GM21529 (cell line): Measurements from ENCODE around the gene ABHD17A.
A peak's percentile ranks its signal among the peaks of the same experiment; 100 is the strongest.
"Not testable (repeated sequence)": the region's sequence is repeated elsewhere in the genome, so short reads cannot be mapped to it uniquely, and the experiment has no call there.

Source experiments
- ATAC-seq: cut with Tn5 transposase; IDR thresholded peaks from one replicate; pipeline ENCODE4 v1.9.1; 2021; ENCODE audit not compliant: unreplicated experiment

Gene ABHD17A

GRCh38 chr19:1910177-1910576 lies 24.9 kb upstream of the ABHD17A start:
- no peak for ATAC-seq

DNA sequence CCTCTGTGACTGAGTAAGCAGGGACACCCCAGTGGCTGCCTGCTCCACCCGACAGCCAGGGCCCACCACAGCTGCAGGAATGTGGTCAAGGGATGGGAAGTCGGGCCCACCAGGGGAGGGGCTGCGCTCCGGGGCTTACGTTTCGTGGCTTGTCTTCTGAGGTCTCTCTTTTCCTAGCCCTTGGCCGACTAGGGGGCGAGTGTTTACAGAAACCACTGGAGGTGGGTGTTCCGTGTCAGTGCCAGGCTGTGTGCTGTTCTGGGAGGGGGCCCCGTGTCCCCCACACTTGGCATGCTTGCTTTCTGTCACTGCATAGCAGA lies 24.4 kb upstream of the ABHD17A start:
- ATAC-seq: no peak

GRCh38 chr19:1908364-1908678 lies 23.0 kb upstream of the ABHD17A start:
- no peak for ATAC-seq

DNA sequence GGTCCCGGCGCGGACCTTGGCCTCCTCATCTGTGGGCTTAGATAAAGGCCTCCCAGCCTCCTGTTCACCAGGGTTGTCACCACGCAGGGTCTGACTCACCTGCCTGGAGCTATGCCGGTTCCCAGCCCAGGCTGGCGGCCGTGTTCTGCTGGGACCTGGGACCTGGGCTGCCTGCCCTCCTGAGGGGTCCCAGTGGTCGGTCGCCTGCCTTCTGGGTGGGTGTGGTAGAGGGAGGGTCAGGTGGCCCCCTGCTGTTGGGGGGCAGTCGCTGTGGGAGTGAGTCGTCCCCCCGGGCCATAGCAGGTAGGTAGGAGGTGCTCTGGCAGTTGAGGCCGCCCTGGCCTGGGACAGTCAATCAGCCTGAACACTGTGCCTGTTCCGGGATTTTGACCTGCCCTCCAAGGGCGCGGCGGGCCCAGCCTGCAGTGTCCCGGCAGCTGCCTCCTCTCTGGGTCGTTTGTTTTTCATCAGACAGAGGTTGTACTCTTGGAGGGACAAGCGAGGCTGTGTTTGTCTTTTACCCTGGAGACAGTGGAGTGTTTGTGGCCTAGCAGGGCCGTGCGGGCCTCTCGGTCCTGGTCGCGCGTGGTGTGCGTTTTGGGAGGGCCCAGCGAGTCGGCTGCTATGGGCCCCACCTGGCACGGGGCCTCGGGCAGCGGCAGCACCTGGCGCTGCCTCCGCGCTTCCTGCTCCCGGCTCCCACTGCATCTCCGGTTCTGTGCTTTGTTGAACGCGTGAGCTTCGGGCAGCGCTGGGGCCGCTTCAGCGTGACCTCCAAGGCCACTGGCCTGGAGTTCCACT lies 22.5 kb upstream of the ABHD17A start:
- no peak for ATAC-seq

GRCh38 chr19:1906985-1907562 lies 21.8 kb upstream of the ABHD17A start:
- ATAC-seq: no peak

DNA sequence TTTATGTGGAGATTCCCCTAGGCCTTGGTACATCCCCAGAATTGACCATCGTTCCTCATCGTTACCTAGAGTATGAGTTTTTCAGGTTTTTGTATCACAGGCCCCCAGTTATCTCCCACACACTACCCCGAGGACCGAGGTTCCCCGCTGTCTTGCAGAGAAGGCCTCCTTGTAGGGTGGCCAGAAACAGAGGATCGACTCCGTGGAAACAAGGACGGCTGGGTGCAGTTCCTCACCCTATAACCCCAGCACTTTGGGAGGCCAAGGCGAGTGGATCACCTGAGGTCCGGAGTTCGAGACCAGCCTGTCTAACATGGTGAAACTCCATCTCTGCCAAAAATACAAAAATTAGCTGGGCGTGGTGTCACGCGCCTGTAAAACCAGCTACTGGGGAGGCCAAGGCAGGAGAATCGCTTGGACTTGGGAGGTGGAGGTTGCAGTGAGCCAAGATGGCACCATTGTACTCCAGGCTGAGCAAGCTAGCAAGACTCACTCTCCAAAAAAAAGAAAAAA lies 20.6 kb upstream of the ABHD17A start:
- ATAC-seq: no peak

DNA sequence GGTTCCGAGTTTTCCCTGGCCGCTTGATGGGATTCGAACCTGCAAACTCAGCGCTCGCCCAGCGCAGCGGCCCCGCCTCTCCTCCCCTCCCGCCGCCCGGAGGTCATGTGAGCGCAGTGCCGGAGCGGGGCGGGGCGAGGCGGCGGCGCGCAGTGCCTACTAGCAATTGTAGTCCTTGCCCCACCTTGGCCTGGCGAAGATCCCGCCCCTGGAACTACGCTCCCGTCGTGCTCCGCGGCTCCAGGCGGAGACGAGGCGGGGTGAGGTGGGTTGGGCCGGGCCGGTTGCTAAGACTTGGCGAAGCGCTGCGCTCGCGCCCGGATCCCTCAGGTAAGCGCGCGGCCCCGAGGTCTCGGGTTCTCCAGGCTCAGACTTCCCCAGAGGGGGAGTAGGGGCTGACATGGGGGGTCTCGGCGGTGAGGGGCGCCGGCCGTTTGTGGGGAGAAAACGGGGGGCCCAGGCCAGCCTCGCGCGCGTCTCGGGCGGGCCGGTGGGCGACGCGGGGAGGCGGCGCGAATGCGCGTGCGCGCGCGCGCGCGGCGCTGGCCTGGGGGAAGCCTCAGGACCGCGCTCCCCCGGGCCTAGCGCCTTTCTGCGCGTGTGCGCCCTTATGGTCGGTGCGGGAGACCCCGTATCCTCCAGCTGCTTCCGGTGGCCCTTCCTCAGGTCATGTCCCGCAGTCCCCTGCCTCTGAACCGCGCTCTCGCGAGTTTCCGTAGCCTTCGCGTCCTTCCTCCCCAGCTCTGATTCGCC lies 20.0 kb upstream of the ABHD17A start, which contains the start of the genes ADAT3 and SCAMP4:
Gene ADAT3 (plus strand): TSS at position 290 of the 753 bp plus-strand sequence. CDS start 6,649 bp downstream, outside the sequence.
Gene SCAMP4 (plus strand): TSS at position 290 of the 753 bp plus-strand sequence. CDS start 9,621 bp downstream, outside the sequence.
- ATAC-seq: peak; percentile 75

- peak; percentile 17 for ATAC-seq
Measured at GRCh38 chr19:1904860-1905109, 19.5 kb upstream of the ABHD17A start.

- ATAC-seq: no peak
Measured at GRCh38 chr19:1902923-1903322, 17.6 kb upstream of the ABHD17A start.

- no peak for ATAC-seq
Measured at GRCh38 chr19:1901940-1902404, 16.7 kb upstream of the ABHD17A start.

- no peak for ATAC-seq
Measured at GRCh38 chr19:1896508-1896907, 11.2 kb upstream of the ABHD17A start.

GRCh38 chr19:1893791-1894190 lies 8.5 kb upstream of the ABHD17A start:
- ATAC-seq: no peak

DNA sequence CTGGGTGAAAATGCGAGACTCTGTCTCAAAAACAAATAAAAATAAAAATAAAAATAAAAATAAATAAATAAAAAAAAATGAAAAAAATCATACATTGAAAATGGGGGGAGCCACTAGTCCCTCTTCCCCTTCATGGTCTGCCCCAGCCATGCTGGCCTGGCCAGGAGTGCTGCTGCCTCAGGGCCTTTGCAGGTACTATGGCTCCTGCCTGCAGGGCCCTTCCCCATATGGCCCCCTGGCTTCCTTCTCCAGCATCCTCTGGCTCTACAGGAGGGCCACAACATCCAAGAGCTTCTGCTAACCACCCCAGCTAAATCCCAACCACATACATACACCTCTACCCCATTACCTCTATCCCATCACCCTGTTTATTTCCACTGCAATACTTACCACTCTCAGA lies 4.6 kb upstream of the ABHD17A start:
- no peak for ATAC-seq

GRCh38 chr19:1888385-1888784 lies 3.1 kb upstream of the ABHD17A start:
- no peak for ATAC-seq

- ATAC-seq: not testable (repeated sequence)
Measured at GRCh38 chr19:1886360-1886759, 1.1 kb upstream of the ABHD17A start.

GRCh38 chr19:1884719-1885334 lies 469 bp downstream of the ABHD17A start:
- peak; percentile 5 for ATAC-seq

DNA sequence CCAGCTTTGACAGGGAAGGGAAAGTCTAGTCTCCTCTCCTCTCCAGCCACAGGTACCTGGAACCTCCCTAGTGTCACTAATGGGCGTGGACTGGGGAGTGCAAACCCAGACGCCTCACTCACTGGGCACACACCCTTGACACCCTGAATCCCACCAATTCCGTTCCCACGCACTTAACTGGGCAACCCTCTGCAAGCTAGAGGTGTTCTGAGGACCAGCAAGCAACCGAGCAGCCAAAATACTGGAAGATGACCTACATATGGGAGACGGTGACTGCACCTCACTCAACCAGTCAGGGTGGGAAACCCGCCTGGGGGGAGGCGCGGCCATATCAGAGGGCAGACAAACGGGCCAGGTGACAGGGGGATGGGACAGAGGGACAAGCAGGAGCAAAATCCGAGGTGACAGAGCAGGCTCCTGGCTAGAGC lies 991 bp downstream of the ABHD17A start:
- ATAC-seq: no peak

GRCh38 chr19:1883784-1884183 lies 1.5 kb downstream of the ABHD17A start:
- ATAC-seq: no peak

- ATAC-seq: no peak
Measured at GRCh38 chr19:1882786-1883692, 2.3 kb downstream of the ABHD17A start.

DNA sequence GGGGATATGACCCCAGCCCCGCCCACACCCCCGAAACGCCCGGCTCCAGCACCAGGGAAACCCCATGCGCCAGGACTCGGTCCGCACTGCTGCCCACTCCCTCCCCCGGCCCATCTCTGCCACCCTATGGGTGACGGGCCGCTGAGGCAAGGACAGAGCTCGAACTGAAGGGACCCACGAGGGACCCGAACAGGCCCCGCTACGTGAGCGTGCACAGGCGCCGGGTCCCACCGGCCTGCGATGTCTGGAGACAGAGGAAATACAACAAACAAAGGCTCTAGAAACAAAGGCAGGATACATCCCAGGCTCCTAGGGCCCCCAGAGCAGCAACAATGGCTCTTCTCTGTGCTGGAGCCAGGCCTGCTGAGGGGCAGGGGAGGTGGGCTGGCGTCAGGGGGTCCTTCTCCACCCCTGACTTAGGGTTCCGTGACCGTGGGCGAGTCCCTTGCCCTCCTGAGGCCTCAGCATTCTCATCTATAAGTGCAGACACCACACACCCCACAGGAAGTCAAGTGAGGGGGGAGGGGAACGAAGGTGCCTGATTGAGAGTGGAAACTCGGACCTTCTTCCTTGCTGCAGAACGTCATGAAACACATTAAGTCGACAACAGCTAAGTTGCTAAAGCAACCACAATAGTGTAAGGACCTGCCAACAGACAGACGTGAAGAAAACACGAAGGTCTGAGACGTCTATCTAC lies 3.1 kb downstream of the ABHD17A start:
- no peak for ATAC-seq
